NCI-H1694 treated with DMSO at 0.1 percent for 48 hours (cell line): ENCODE data around the gene ZC3H6.
"Not testable (repeated sequence)": the region's sequence is repeated elsewhere in the genome, so short reads cannot be mapped to it uniquely, and the experiment has no call there.

Source experiments
- DNase-seq: peaks from one replicate; lab custom pipeline; 2025; lab: John Stamatoyannopoulos, UW

The ZC3H6 gene

GRCh38 chr2:112275887-112276773 lies 733 bp downstream of the ZC3H6 start:
- peak; percentile 76 for DNase-seq

GRCh38 chr2:112276954-112277353 lies 1.6 kb downstream of the ZC3H6 start:
- DNase-seq = no peak

DNA sequence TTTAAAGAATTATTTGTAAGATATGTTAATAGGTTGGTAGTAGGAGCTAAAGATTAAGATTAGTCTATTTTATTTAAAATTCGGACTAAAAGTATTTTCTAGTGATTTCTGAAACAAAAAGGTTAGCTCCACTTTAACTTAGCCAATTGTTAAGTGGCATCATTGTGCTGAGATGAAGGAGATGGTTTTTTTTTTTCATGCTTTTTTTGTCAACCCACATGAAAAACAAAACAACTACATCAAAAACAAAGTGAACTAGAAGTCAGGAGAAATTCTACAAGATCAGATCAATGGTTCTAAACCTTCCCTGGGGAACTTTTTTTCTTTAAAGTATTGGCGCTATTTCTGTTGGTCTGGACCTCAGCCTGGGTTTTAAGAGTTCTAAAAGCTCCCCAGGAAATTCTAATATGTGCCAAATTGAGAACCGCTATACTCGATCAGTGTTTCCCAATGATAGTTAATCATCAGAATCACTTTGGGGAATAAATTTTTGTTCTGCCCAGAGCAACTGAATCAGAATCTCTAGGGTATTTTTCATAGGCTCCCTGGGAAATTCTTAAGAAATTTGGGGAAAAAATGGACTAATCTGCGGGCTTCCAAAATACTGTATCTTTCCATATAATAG lies 2.3 kb downstream of the ZC3H6 start:
- DNase-seq = no peak

DNA sequence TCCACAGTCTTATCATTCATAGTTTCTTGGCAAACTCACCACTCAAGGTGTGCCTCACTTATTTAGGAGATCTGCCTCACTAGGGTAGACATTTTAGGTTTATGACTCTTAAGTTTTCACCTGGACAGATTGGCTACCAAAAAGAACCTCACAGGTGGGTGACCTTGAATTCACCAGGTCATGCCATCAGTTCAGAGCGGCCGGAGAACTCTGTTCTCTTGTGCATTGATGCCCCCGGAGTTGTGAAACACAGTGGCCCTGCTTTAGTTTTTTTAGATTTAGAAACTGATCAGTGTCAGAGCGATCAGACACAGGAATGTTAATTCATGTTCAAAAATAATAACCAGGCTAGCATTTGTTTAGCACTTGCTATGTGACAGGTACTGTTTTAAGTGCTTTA lies 6.7 kb downstream of the ZC3H6 start:
- not testable (repeated sequence) for DNase-seq

DNA sequence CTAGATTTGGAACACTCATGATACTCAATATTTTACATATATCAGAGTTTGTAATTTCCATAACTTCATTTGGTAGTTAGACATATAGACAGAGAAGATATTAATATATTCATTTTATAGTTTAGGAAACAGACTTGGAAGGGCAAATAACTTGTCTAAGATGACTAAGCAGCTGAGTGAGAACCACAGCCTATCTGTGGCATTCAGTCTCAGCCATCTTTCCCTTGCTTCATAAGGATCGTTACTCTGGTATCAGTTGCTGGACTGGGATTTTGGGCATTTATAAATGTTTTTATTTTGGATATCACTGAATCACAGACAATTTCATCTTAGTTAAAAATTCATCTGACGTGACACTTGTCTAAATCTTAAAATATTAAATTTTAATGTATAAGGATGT lies 8.1 kb downstream of the ZC3H6 start:
- not testable (repeated sequence) for DNase-seq

DNA sequence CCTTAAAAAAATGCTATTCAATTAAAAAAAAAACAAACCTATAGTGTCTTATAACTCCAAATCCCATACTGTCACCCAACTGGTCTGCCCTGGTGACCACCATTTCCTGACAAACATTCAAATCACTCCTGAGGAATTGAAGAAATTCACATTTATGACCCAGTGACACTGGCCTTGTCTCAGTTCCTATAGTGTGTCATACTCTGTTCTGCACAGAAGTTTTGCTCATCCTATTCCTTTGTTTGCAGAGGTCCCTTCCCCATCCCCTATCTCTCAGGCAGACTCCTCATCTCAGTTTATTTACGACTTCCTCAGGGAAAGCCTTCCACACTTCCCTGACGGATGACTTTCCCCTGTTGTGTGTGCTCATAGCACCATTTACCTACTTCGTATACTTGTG lies 14.7 kb downstream of the ZC3H6 start:
- no peak for DNase-seq

- no peak for DNase-seq
Observed at GRCh38 chr2:112290648-112291047, 15.3 kb downstream of the ZC3H6 start.

DNA sequence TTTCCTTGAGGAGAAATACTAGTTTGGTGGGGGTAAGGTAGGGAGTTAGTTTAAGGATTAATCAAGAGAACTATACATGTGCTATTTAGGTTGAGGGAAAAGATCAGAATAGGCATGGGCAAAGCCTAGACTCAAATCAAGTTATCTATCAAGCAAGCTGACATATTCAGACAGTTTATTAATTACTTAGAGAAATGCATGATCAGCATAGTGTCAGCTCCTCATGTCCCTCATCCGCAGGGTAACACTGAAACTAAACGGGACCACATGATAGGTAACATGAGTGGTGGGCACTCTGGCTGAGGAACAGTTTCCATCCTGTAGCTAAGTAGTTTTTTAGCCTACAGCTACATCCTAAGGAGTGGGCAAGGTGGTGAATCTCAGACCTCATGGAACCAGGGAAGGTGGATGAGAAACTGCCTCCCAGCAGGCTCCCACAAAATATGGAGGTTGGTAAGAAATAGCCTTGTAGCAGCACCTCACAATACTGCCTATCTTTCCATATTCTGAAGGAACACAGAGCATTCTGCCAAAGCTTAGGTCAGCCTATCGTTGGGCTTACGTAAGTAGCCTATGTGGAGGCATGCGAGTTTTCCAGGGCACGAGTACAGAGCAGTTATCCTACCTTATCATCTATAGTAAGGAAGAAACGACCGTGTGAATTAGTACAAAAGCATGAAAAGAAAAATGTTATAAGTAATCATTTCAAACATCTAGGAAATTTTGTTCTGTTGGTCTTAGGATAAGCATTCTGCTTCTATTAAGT lies 18.4 kb downstream of the ZC3H6 start:
- DNase-seq = no peak

- no peak for DNase-seq
Observed at GRCh38 chr2:112295407-112296078, 20.1 kb downstream of the ZC3H6 start.

DNA sequence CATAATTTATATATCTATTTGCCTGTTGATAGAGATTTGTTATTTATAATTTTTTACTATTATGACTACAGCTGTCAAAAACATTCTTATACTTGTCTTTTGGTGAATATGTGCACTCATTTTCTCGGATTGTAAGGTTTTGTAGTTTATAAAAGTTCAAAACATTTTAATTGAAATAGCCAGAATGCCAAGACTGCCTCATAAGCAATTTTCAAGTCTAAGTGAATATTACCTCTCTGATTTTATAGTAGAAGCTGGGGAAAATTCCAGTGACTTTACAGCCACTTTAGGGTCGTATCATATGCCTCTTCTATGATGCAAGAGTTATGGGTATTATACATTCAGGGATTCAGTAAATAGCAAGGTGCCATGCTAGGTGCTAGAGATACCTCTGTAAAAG lies 21.0 kb downstream of the ZC3H6 start:
- DNase-seq = no peak

DNA sequence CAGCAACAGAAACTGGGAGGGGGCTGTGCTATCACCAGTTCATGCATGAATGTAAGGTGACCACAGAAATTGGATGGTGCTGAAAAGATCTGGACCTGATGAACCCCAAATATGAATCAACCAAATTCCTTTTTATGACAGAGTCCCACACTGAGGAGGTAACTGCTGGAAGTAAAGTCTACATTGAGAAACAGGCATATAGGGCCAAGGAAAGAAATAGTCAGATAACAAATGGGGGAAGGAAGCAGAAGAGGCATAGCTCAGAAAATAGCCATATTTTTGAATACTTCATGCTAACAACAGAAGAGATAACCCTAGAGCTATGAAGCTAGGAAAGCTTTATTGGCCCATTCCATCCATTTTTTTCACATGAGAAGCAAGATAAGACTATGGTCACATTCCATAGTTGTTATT lies 25.8 kb downstream of the ZC3H6 start:
- DNase-seq = no peak

DNA sequence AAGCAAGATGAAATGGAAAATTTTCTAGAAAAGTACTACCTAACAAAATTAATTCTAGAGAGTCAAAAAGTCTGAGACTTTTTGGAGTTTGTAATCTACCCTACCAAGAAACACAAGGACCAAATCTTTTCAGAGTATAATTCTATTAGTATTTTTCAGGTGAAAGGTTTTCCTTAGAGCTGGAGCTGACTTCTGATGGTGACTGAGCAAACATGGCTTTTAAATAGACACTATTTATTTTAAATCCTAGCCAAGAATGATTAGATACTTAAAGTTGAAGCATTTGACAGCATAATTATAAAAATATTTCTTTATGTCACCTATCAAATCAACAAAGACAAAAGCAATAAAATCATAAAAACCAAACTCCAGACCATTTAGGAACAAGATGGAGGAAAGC lies 26.6 kb downstream of the ZC3H6 start:
- no peak for DNase-seq

DNA sequence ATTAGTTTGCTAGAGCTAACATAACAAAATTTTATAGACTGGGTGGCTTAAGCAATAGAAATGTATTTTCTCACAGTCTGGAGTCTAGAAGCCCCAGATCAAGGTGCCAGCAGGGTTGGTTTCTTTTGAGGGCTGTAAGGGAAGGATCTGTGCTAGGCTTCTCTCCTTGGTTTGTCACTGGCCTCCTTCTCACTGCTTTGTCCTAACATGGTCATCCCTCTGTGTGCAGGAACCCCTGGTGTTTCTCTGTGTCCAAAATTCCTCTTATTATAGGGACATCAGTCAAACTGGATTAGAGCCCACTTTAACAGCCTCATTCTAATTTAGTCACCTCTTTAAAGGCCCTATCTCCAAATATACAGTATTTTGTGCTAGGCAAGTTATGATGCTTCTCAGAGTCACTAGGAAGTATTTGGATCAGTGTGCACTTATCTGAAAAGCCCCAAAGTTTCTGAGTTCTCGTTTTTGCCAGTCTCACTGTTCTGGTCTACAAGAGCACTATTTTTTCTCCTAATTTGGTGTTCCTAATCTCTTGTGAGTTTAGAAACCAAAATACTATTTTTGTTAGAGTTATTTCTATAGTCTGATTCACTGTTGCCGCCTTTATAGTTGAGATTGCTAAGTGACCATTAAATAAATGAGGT lies 29.0 kb downstream of the ZC3H6 start:
- DNase-seq = no peak

DNA sequence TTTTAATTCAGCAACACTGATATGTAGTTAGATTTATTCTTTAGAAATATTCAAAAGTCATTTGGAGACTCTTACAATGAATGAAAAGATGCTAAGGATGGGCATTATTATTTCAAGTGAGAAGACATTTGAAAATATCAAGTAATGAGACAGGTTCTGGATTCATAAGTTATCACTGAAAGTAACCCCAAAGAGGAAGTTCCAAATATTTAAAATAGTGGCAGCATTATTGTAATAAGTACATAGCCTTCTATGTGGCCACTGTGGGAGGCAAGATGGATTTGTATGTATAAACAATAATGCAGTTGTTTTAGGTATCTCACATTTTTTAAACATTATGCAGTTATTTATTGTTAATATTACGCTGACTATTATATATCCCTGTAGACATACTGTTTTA lies 29.7 kb downstream of the ZC3H6 start:
- no peak for DNase-seq

DNA sequence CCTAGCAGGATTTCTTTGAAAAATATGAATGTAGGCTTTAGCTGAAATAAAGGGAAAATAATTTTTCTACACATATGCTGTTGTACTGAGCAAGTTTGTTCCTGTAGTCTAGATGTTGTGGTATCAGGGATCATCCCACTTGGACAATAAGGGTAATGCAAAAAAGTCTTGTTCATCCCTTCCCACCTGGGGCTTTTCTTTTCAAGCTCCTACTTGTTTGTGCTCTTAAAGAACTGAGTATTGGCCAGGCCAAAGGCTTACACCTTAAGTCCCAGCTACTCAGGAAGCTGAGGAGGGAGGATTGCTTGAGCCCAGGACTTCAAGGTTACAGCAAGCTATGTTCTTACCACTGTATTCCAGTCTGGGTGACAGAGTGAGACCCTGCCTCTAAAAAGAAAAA lies 35.5 kb downstream of the ZC3H6 start:
- no peak for DNase-seq

- DNase-seq = no peak
Observed at GRCh38 chr2:112311932-112312331, 36.5 kb downstream of the ZC3H6 start.

- DNase-seq = no peak
Observed at GRCh38 chr2:112312821-112313220, 37.4 kb downstream of the ZC3H6 start.

DNA sequence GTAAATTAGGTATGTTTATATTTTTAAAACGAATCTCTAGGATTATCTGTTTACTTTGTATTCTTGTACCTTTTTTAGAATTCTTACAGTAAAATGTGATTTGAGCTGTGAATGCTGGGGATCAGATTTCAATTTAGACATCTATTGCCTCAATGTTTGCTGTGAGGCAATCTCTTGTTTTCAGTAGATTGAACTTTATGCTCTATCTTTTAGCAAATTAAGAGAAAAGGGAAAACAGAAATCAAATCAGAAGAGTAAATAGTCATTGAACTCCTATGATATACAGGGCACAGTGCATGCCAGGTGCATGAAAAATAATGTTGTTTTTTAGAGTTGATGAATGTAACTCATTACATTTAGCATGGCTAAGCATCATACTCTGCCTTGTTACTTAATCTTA lies 39.5 kb downstream of the ZC3H6 start:
- DNase-seq = no peak

GRCh38 chr2:112317303-112318158 lies 42.1 kb downstream of the ZC3H6 start:
- no peak for DNase-seq

GRCh38 chr2:112318515-112318914 lies 43.1 kb downstream of the ZC3H6 start:
- DNase-seq = no peak
